Measurements from ENCODE around the gene PSMB7.

PSMB7 gene

DNA sequence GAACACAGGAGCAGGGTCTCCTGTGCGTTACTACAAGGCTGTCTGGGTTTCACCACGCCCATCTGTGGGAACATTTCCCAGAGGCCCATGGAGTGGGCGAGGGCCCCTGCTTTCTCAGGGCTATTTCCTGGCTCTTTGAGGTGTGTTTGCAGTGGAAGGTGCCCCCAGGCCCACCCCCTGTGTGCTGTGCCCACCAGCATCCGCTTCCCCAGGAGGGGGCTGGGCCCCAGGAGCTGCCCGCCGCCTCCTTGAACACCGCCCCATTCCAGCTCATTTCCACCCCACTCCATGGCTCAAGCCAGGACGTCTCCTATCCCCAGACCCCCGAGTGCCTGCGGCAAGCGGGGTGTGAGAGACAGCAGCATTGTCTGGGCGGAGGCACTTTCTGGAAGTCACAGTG lies 87.0 kb downstream of the PSMB7 start:
- no peaks in the 10 kb centered on the region for H3K9me3 ChIP-seq (ENCODE audit: insufficient read depth, low read length, severe bottlenecking)
- H2AFZ ChIP-seq (ENCODE audit: low read depth, low read length) = no peak overlapping the region
- no peak overlapping the region for H3K27ac ChIP-seq (ENCODE audit: low read length)
- no peak overlapping the region for H3K4me3 ChIP-seq (ENCODE audit: low read depth in 1 of 2, low read length in 2 of 2)
- no peak for ATAC-seq (ENCODE audit: insufficient read depth, low read depth)
- no peaks in the 10 kb centered on the region for H3K4me1 ChIP-seq (ENCODE audit: insufficient read depth, low read length)
- H3K79me2 ChIP-seq (ENCODE audit: insufficient read depth, low read length) = no peaks in the 10 kb centered on the region
- no peak overlapping the region for H3K9ac ChIP-seq (ENCODE audit: low read depth, low read length)
- no peaks in the 10 kb centered on the region for H3K27me3 ChIP-seq (ENCODE audit: insufficient read depth, low read length, poor library complexity)
- H4K20me1 ChIP-seq (ENCODE audit: insufficient read depth, low read length) = 0 out of 2 replicates have a peak, but pooled peaks cover 7% of the 10 kb centered on the region
- DNase-seq = no peak
- TF ChIP-seq EZH2 (IDR thresholded peaks at IDR 0.05; ENCODE audit: borderline replicate concordance, low read depth, low read length, severe bottlenecking) = no peak
- TF ChIP-seq, protein P1, sequence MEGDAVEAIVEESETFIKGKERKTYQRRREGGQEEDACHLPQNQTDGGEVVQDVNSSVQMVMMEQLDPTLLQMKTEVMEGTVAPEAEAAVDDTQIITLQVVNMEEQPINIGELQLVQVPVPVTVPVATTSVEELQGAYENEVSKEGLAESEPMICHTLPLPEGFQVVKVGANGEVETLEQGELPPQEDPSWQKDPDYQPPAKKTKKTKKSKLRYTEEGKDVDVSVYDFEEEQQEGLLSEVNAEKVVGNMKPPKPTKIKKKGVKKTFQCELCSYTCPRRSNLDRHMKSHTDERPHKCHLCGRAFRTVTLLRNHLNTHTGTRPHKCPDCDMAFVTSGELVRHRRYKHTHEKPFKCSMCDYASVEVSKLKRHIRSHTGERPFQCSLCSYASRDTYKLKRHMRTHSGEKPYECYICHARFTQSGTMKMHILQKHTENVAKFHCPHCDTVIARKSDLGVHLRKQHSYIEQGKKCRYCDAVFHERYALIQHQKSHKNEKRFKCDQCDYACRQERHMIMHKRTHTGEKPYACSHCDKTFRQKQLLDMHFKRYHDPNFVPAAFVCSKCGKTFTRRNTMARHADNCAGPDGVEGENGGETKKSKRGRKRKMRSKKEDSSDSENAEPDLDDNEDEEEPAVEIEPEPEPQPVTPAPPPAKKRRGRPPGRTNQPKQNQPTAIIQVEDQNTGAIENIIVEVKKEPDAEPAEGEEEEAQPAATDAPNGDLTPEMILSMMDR (IDR thresholded peaks at IDR 0.05; ENCODE audit: borderline replicate concordance, extremely low read depth, low read length, poor library complexity, severe bottlenecking) = no peak
- no peak overlapping the region for H3K4me2 ChIP-seq (ENCODE audit: insufficient read depth, low read length)
- H3K36me3 ChIP-seq (ENCODE audit: insufficient read depth, low read length) = no peaks in the 10 kb centered on the region

DNA sequence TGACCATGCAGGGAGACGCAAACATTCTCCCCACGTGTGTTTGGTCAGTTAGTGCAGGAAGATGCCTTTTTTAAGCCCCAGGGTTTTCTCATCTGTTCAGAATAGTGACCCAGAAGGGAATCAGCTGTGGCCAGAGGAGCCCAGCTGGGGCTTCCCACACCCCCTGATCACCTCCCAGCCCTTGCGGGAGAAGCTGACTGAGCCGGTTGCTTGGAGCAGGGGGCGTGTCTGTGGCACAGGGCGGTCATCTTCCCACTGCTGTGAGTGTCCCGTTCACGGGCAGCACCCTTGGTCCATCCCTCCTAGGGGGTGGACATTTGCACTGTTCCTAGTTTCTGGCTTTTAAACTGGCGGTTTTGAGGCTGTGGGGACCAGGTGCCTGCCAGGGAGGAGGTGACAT lies 87.8 kb downstream of the PSMB7 start:
- no peak overlapping the region for H3K9ac ChIP-seq (ENCODE audit: low read depth, low read length)
- H3K27me3 ChIP-seq (ENCODE audit: insufficient read depth, low read length, poor library complexity) = no peaks in the 10 kb centered on the region
- no peaks in the 10 kb centered on the region for H3K36me3 ChIP-seq (ENCODE audit: insufficient read depth, low read length)

DNA sequence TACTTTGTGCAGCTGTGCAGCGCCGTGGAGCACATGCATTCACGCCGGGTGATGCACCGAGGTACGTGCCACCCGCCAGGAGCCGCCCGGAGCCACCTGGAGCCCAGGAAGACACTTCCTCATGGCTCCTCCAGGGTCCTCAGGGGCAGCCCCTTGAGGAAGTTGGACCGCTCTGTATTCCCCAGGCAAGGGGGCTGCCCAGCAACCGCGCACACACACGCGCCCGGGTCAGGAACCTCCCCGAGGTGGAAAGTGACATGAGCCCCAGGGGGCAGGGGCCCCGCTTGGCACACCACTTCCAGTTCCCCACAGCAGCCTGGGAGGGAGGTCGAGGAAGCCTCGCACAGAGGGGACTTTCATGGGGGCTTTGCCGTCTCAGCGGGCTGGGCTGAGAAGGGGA lies 88.9 kb downstream of the PSMB7 start:
- no peak overlapping the region for H2AFZ ChIP-seq (ENCODE audit: low read depth, low read length)
- TF ChIP-seq EZH2 (IDR thresholded peaks at IDR 0.05; ENCODE audit: borderline replicate concordance, low read depth, low read length, severe bottlenecking) = no peak
- TF ChIP-seq, protein P1 (IDR thresholded peaks at IDR 0.05; ENCODE audit: borderline replicate concordance, extremely low read depth, low read length, poor library complexity, severe bottlenecking) = no peak
- H3K9ac ChIP-seq (ENCODE audit: low read depth, low read length) = no peak overlapping the region
- no peak overlapping the region for H3K4me3 ChIP-seq (ENCODE audit: low read depth in 1 of 2, low read length in 2 of 2)
- H3K4me2 ChIP-seq (ENCODE audit: insufficient read depth, low read length) = no peak overlapping the region
- no peaks in the 10 kb centered on the region for H3K27me3 ChIP-seq (ENCODE audit: insufficient read depth, low read length, poor library complexity)
- H4K20me1 ChIP-seq (ENCODE audit: insufficient read depth, low read length) = 0 out of 2 replicates have a peak, but pooled peaks cover 4% of the 10 kb centered on the region
- no peak for DNase-seq
- H3K9me3 ChIP-seq (ENCODE audit: insufficient read depth, low read length, severe bottlenecking) = no peaks in the 10 kb centered on the region
- H3K79me2 ChIP-seq (ENCODE audit: insufficient read depth, low read length) = no peaks in the 10 kb centered on the region
- no peak overlapping the region for H3K27ac ChIP-seq (ENCODE audit: low read length)
- ATAC-seq (ENCODE audit: insufficient read depth, low read depth) = no peak
- no peaks in the 10 kb centered on the region for H3K36me3 ChIP-seq (ENCODE audit: insufficient read depth, low read length)
- H3K4me1 ChIP-seq (ENCODE audit: insufficient read depth, low read length) = no peaks in the 10 kb centered on the region

More for the DNA sequence above, 87.8 kb downstream of the PSMB7 start:
- H2AFZ ChIP-seq (ENCODE audit: low read depth, low read length) = no peak overlapping the region
- H3K27ac ChIP-seq (ENCODE audit: low read length) = no peak overlapping the region
- H4K20me1 ChIP-seq (ENCODE audit: insufficient read depth, low read length) = 0 out of 2 replicates have a peak, but pooled peaks cover 7% of the 10 kb centered on the region
- H3K9me3 ChIP-seq (ENCODE audit: insufficient read depth, low read length, severe bottlenecking) = no peaks in the 10 kb centered on the region
- ATAC-seq (ENCODE audit: insufficient read depth, low read depth) (no peak), DNase-seq (no peak)
- no peak overlapping the region for H3K4me3 ChIP-seq (ENCODE audit: low read depth in 1 of 2, low read length in 2 of 2)
- H3K4me1 ChIP-seq (ENCODE audit: insufficient read depth, low read length) = no peaks in the 10 kb centered on the region
- no peak for TF ChIP-seq EZH2 (IDR thresholded peaks at IDR 0.05; ENCODE audit: borderline replicate concordance, low read depth, low read length, severe bottlenecking)
- TF ChIP-seq, protein P1 (IDR thresholded peaks at IDR 0.05; ENCODE audit: borderline replicate concordance, extremely low read depth, low read length, poor library complexity, severe bottlenecking) = no peak
- H3K4me2 ChIP-seq (ENCODE audit: insufficient read depth, low read length) = no peak overlapping the region
- H3K79me2 ChIP-seq (ENCODE audit: insufficient read depth, low read length) = no peaks in the 10 kb centered on the region

DNA sequence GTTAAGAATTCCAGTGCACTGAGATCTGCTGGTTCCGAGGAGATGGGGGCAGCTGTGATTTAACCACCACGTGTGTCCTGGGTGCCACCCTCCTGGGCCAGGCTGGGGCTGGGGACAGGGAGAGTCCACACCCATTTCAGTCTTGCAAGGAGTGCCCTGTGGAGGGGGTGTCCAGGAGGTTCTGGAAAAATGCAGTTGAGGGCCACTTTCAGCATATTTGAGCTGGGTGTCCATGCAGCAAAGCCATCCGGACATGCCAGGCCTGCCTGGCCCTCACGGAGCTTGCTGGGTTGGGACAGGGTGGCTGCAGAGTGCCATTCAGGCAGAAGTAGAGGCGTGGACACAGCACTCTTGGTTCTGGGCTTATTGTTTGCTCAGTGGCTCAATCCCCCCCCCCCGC lies 89.4 kb downstream of the PSMB7 start:
- no peak overlapping the region for H3K4me2 ChIP-seq (ENCODE audit: insufficient read depth, low read length)
- no peak for ATAC-seq (ENCODE audit: insufficient read depth, low read depth)

More for the DNA sequence above, 89.4 kb downstream of the PSMB7 start:
- Histone ChIP-seq H3K79me2 (ENCODE audit: insufficient read depth, low read length) (no peaks in the 10 kb centered on the region), H3K36me3 (ENCODE audit: insufficient read depth, low read length) (no peaks in the 10 kb centered on the region), H3K4me3 (ENCODE audit: low read depth in 1 of 2, low read length in 2 of 2) (no peak overlapping the region), H3K9me3 (ENCODE audit: insufficient read depth, low read length, severe bottlenecking) (no peaks in the 10 kb centered on the region), H4K20me1 (ENCODE audit: insufficient read depth, low read length) (0 out of 2 replicates have a peak, but pooled peaks cover 2% of the 10 kb centered on the region), H3K27ac (ENCODE audit: low read length) (no peak overlapping the region), H3K27me3 (ENCODE audit: insufficient read depth, low read length, poor library complexity) (no peaks in the 10 kb centered on the region), H3K4me1 (ENCODE audit: insufficient read depth, low read length) (no peaks in the 10 kb centered on the region), H3K9ac (ENCODE audit: low read depth, low read length) (no peak overlapping the region), H2AFZ (ENCODE audit: low read depth, low read length) (no peak overlapping the region)
- no peak for DNase-seq
- TF ChIP-seq, protein P1 (IDR thresholded peaks at IDR 0.05; ENCODE audit: borderline replicate concordance, extremely low read depth, low read length, poor library complexity, severe bottlenecking) = no peak
- no peak for TF ChIP-seq EZH2 (IDR thresholded peaks at IDR 0.05; ENCODE audit: borderline replicate concordance, low read depth, low read length, severe bottlenecking)
